Endothelial cell of umbilical vein (primary cell): ENCODE data around the gene DRC1. TPM values are rescaled to one million over a fixed set of nuclear protein-coding genes. Genes with fewer than 3 reads are reported as not detected.

ENCODE experiments used
- BruUV-seq: library from RNA; stranded (reverse); fragments of 400-500 nt; replicated peaks from 2 replicates; lab custom pipeline; 2021; lab: Mats Ljungman, UMichigan
- CTCF ChIA-PET: fragments of 300-600, 350-600 bp; sonication (Branson Sonifier 250); formaldehyde crosslinking; loops from one replicate; lab custom pipeline; 2021; ENCODE audit warnings: antibody characterized with exemption, inconsistent platforms; lab: Charles Lee
- POLR2A ChIA-PET: fragments of 300-600, 350-600 bp; sonication (Branson Sonifier 250); formaldehyde crosslinking; loops from one replicate; lab custom pipeline; 2021; ENCODE audit warnings: antibody characterized with exemption, inconsistent platforms; lab: Charles Lee
- DNase-seq: peaks from one replicate; pipeline ENCODE4 v3.0.0-alpha.2; 2011; ENCODE audit warnings: low read depth, low spot score
- FAIRE-seq: peaks from 2 replicates; lab custom pipeline; 2011; peaks lifted over from hg19 to GRCh38; lab: Jason Lieb, UNC
- H2AFZ ChIP-seq: 2 replicates; pipeline ENCODE4 v1.6.0; 2012; ENCODE audit warnings: low read depth, low read length, control low read depth, inconsistent platforms
- H3K27ac ChIP-seq: 2 replicates; pipeline ENCODE4 v1.5.1; 2011; ENCODE audit warnings: low read depth, mild to moderate bottlenecking, control low read depth, low read length, moderate library complexity; ENCODE audit not compliant: insufficient read depth
- H3K27me3 ChIP-seq, 2 experiments: 2 replicates each; pipeline versions ENCODE4 v1.6.0 to v1.6.1; 2011; ENCODE audit warnings: low read length in 2 of 2, mixed read lengths in 1 of 2; ENCODE audit not compliant: control insufficient read depth in 2 of 2, insufficient read depth in 2 of 2
- H3K36me3 ChIP-seq, 2 experiments: 2 replicates in 1 of 2; 3 replicates in 1 of 2; pipeline ENCODE4 v1.5.1; 2011; ENCODE audit warnings: low read length in 2 of 2, mild to moderate bottlenecking in 1 of 2, moderate library complexity in 1 of 2; ENCODE audit not compliant: control insufficient read depth in 2 of 2, insufficient read depth in 2 of 2; ENCODE audit errors: extremely low read depth in 1 of 2
- H3K4me1 ChIP-seq: 3 replicates; pipeline ENCODE4 v1.5.1; 2011; ENCODE audit warnings: mild to moderate bottlenecking, low read length; ENCODE audit not compliant: control insufficient read depth, insufficient read depth; ENCODE audit errors: extremely low read depth
- H3K4me2 ChIP-seq: 2 replicates; pipeline ENCODE4 v1.6.1; 2011; ENCODE audit warnings: low read length, control low read depth, mixed read lengths; ENCODE audit not compliant: insufficient read depth
- H3K4me3 ChIP-seq, 3 experiments: fragments of 200-600 bp in 1 of 3; sonication (generic), shearing (Covaris generic) in 1 of 3; replicated peaks in 1 of 3; 2 replicates each; pipeline ENCODE4 v1.5.1; 2011 to 2016; ENCODE audit warnings: control low read depth in 3 of 3, low read length in 3 of 3, mild to moderate bottlenecking in 2 of 3, inconsistent platforms in 1 of 3, low read depth in 1 of 3, moderate library complexity in 1 of 3; ENCODE audit not compliant: insufficient read depth in 1 of 3
- H3K79me2 ChIP-seq: 2 replicates; pipeline ENCODE4 v1.6.0; 2012; ENCODE audit warnings: low read length, inconsistent platforms; ENCODE audit not compliant: control insufficient read depth, insufficient read depth
- H3K9ac ChIP-seq: replicated peaks from 2 replicates; pipeline ENCODE3; 2011; ENCODE audit warnings: low read length, control low read depth; ENCODE audit not compliant: insufficient read depth; ENCODE audit errors: extremely low read depth
- H3K9me1 ChIP-seq: replicated peaks from 3 replicates; pipeline ENCODE4 v1.6.0; 2011; ENCODE audit warnings: mild to moderate bottlenecking, low read length; ENCODE audit not compliant: control insufficient read depth, insufficient read depth; ENCODE audit errors: extremely low read depth
- H3K9me3 ChIP-seq: replicated peaks from 2 replicates; pipeline ENCODE4 v1.5.1; 2012; ENCODE audit warnings: low read length, inconsistent platforms; ENCODE audit not compliant: control insufficient read depth, insufficient read depth
- H4K20me1 ChIP-seq: replicated peaks from 2 replicates; pipeline ENCODE3; 2011; ENCODE audit warnings: mild to moderate bottlenecking, low read length; ENCODE audit not compliant: control insufficient read depth, insufficient read depth; ENCODE audit errors: extremely low read depth
- EZH2 ChIP-seq: IDR thresholded peaks from 2 replicates; pipeline ENCODE4 v1.6.1; 2012; ENCODE audit warnings: borderline replicate concordance, low read depth, mild to moderate bottlenecking, moderate library complexity, low read length, inconsistent platforms; ENCODE audit not compliant: severe bottlenecking
- FOS ChIP-seq: IDR thresholded peaks from 2 replicates; pipeline ENCODE4 v1.6.1; 2011; ENCODE audit warnings: mild to moderate bottlenecking, low read length, moderate library complexity, borderline replicate concordance; ENCODE audit not compliant: insufficient read depth
- GATA2 ChIP-seq: IDR thresholded peaks from 2 replicates; pipeline ENCODE4 v1.7.0; 2011; ENCODE audit warnings: low read depth, mild to moderate bottlenecking, moderate library complexity, mixed read lengths, low read length; ENCODE audit not compliant: insufficient read length, insufficient read depth
- JUN ChIP-seq: IDR thresholded peaks from 2 replicates; pipeline ENCODE4 v1.6.1; 2011; ENCODE audit warnings: borderline replicate concordance, low read depth; ENCODE audit not compliant: insufficient read length, insufficient read depth
- MYC ChIP-seq: IDR thresholded peaks from one replicate; pipeline ENCODE4 v1.6.1; 2011; ENCODE audit warnings: mild to moderate bottlenecking, low read depth, low read length
- POLR2A ChIP-seq: IDR thresholded peaks from 2 replicates; pipeline ENCODE4 v1.6.1; 2012; ENCODE audit warnings: low read depth, mild to moderate bottlenecking, control low read depth, low read length
- POLR2AphosphoS5 ChIP-seq: IDR thresholded peaks from 2 replicates; pipeline ENCODE4 v1.6.1; 2012; ENCODE audit warnings: low read depth, mild to moderate bottlenecking, control low read depth, low read length, moderate library complexity; ENCODE audit not compliant: insufficient read depth
- dilution Hi-C: fragments of 300-500 bp; cut with MboI; formaldehyde crosslinking; loops from one replicate; pipeline ENCODE4 v1.15.0; 2019; ENCODE audit warnings: low sequenced_read_pairs; ENCODE audit not compliant: extremely low pct_ligation_motif_present
- intact Hi-C: fragments of 100-400 bp; cut with micrococcal nuclease; formaldehyde crosslinking; loops from one replicate; pipeline ENCODE4 v1.10.0; 2022
- polyA plus RNA-seq, 4 experiments: library from polyadenylated mRNA; depleted of rRNA in 3 of 4; stranded (reverse) in 3 of 4; unstranded in 1 of 4; fragments of >200 nt; gene quantifications; 2 replicates each; pipeline versions ENCODE4 v1.2.1 to v1.2.3, GENCODE V29; 2011 to 2012; ENCODE audit warnings: missing spikeins in 1 of 4
- total RNA-seq: library from RNA; stranded (reverse); gene quantifications from 2 replicates; pipeline ENCODE4 v1.2.3, GENCODE V29; 2021
- TF ChIP-seq, protein P1 (sequence below): IDR thresholded peaks from 2 replicates; pipeline ENCODE4 v1.6.1; 2011; ENCODE audit not compliant: insufficient read depth, insufficient read length
- TF ChIP-seq, protein P2 (sequence below), 2 donors: IDR thresholded peaks; 1 replicate in 1 of 2; 2 replicates in 1 of 2; pipeline ENCODE4 v1.5.1; 2011; ENCODE audit warnings: low read length in 2 of 2, mild to moderate bottlenecking in 2 of 2, moderate library complexity in 2 of 2, control low read depth in 1 of 2, inconsistent platforms in 1 of 2, low read depth in 1 of 2; ENCODE audit not compliant: insufficient read depth in 1 of 2; ENCODE audit errors: extremely low read depth in 1 of 2

DRC1 gene
- total and polyA plus RNA-seq, 2 donors (not counting 3 experiments of a cell fraction or from before 2014, with no cell fraction given), result 0.44 TPM; not detected in 1

DNA sequence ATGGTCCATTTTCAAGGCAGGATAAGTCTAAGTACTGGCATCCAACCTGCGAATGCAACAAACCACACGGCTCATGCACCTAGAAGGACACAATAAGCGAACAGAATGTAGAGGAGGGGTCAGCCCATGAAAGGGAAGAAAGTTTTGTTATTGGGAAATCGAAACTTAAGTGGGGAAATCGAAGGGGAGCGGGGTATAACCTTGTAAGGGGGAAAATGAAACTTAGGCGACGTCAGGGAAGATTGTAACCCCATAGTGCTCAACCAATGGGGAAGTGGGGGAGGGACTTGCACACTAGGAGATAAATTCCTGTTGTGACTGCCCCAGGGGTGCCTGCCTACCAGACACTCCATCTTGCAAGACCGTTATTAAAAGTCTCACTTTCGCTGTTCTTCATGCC is 91.8 kb downstream of the DRC1 start:
- no peaks in the 10 kb centered on the region for H3K9me1 ChIP-seq
- POLR2A ChIA-PET, result no interaction called here
- intact Hi-C loops, result no loop called here

More for the DNA sequence above, 91.8 kb downstream of the DRC1 start:
- CTCF ChIA-PET, result interaction anchor here (2.3 kb wide), 1 partner anchor 9 kb away, joined by 10 read pairs; no protein-coding TSS in a partner anchor
- Histone ChIP-seq H3K4me2 (no peak overlapping the region), H3K79me2 (no peaks in the 10 kb centered on the region), H4K20me1 (no peaks in the 10 kb centered on the region), H3K9ac (no peak overlapping the region), H3K27ac (no peak overlapping the region), H3K9me3 (no peaks in the 10 kb centered on the region), H2AFZ (no peak overlapping the region), H3K27me3 (no peaks in the 10 kb centered on the region), H3K36me3 (no peaks in the 10 kb centered on the region), H3K4me3 (no peak overlapping the region), H3K4me1 (peaks cover 44% of the 10 kb centered on the region)
- FAIRE-seq (no peak), DNase-seq (no peak)
- dilution Hi-C loops, result no loop called here
- BruUV-seq, result no TSS peak
- TF ChIP-seq GATA2 (no peak), JUN (no peak), POLR2AphosphoS5 (no peak), FOS (no peak), POLR2A (no peak), EZH2 (no peak), MYC (no peak)
- TF ChIP-seq, protein P1, sequence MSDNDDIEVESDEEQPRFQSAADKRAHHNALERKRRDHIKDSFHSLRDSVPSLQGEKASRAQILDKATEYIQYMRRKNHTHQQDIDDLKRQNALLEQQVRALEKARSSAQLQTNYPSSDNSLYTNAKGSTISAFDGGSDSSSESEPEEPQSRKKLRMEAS, result no peak
- TF ChIP-seq, protein P2, sequence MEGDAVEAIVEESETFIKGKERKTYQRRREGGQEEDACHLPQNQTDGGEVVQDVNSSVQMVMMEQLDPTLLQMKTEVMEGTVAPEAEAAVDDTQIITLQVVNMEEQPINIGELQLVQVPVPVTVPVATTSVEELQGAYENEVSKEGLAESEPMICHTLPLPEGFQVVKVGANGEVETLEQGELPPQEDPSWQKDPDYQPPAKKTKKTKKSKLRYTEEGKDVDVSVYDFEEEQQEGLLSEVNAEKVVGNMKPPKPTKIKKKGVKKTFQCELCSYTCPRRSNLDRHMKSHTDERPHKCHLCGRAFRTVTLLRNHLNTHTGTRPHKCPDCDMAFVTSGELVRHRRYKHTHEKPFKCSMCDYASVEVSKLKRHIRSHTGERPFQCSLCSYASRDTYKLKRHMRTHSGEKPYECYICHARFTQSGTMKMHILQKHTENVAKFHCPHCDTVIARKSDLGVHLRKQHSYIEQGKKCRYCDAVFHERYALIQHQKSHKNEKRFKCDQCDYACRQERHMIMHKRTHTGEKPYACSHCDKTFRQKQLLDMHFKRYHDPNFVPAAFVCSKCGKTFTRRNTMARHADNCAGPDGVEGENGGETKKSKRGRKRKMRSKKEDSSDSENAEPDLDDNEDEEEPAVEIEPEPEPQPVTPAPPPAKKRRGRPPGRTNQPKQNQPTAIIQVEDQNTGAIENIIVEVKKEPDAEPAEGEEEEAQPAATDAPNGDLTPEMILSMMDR (IDR thresholded peaks at IDR 0.05; ENCODE audit: extremely low read depth in 1 of 2, insufficient read depth in 1 of 2, low read depth in 1 of 2, low read length in 2 of 2), result no peak
